Activated T-cell treated with anti-CD3 and anti-CD28 coated beads, Interleukin-2, amount 50 U/mL, for 4 hours (primary cell): Measurements from ENCODE around the gene CHRNB4. TPM values are rescaled to one million over a fixed set of nuclear protein-coding genes. Genes with fewer than 3 reads are reported as not detected.

Experiments used
- ATAC-seq, 2 donors: fragments of 200-7000 bp; cut with Tn5 transposase; one replicate each; pipeline ENCODE4 v1.10.0; 2021
- DNase-seq: peaks from one replicate; pipeline ENCODE4 v3.0.0-alpha.2; 2020
- H3K27me3 Mint-ChIP-seq: one replicate; pipeline ENCODE4 v1.8.0; 2021; ENCODE audit warnings: low read depth, mixed read lengths
- H3K36me3 Mint-ChIP-seq: one replicate; pipeline ENCODE4 v1.8.0; 2022; ENCODE audit warnings: mixed read lengths; ENCODE audit not compliant: insufficient read depth
- H3K4me1 Mint-ChIP-seq: one replicate; pipeline ENCODE4 v1.8.0; 2021; ENCODE audit warnings: low read depth, mixed read lengths
- H3K4me3 Mint-ChIP-seq: one replicate; pipeline ENCODE4 v1.8.0; 2021; ENCODE audit warnings: mild to moderate bottlenecking, moderate library complexity, mixed read lengths
- H3K9me3 Mint-ChIP-seq: one replicate; pipeline ENCODE4 v1.8.0; 2021; ENCODE audit warnings: mixed read lengths
- total RNA-seq, 3 donors: library from RNA; stranded (reverse); gene quantifications; one replicate each; pipeline ENCODE4 v1.2.1, GENCODE V29; 2021

Gene CHRNB4
- total RNA-seq, 3 donors from 2014 or later = not detected

DNA sequence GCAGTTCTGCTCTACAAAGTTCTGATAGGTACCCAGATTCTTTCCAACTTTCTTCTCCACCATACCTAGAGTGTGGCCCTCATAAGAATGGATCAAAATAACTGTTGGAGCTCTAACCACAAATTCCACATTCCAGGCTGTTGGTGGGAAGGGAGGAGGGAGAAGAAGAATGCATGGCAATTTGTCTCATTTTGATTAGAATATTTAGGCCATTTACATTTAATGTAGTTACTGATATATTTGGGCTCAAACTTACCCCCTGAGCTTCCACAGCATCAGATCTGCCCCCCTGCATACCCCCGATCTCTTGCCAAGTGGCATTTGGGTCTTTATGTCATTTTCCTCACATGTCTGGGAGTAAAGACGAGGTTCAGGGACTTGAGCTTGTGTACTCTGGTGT is 7.7 kb downstream of the CHRNB4 start:
- Mint-ChIP-seq H3K4me3 (no peak overlapping the region), H3K9me3 (peaks cover 9% of the 10 kb centered on the region), H3K4me1 (no peaks in the 10 kb centered on the region), H3K27me3 (peaks cover 16% of the 10 kb centered on the region), H3K36me3 (no peaks in the 10 kb centered on the region)
- DNase-seq (no peak), ATAC-seq (no peak)

DNA sequence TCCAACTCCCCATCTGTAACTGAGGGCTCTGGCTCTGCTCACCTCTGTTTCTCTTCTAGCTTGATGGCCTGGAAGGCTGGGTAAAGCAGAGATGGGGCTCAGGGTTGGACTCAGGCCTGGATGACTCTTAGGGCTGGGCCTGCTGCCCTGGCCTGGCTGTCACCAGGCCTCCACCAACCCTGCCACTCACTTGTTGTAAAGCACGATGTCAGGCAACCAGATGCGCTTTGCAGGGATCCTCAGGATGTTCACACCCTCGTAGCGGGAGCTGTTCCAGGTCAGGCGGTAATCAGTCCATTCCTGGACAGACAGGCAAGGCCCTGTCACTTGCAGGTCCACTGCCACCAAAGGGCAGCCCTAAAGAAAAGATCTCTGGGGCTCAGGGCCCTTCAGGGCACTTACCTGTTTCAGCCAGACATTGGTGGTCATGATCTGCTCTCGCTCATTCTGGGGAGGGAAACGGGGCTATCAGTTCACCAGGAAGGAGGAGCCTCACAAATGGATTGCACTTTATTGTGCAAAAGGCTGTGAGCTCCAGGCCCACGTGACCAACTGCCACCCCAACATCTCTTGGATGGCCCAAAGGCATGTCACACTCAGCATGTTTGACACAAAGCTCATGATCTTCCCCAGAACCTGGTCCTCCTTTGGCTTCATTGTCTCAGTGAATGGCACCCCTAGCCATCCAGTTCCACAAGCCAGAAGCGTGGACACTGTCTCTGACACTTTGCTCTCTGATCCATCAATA is 9.9 kb downstream of the CHRNB4 start:
- H3K27me3 Mint-ChIP-seq = peaks cover 21% of the 10 kb centered on the region
- peaks cover 9% of the 10 kb centered on the region for H3K9me3 Mint-ChIP-seq
- H3K4me1 Mint-ChIP-seq = no peaks in the 10 kb centered on the region
- H3K4me3 Mint-ChIP-seq = no peak overlapping the region
- H3K36me3 Mint-ChIP-seq = no peaks in the 10 kb centered on the region
- DNase-seq = no peak
- ATAC-seq = no peak

- Mint-ChIP-seq H3K4me1 (no peaks in the 10 kb centered on the region), H3K9me3 (peaks cover 9% of the 10 kb centered on the region), H3K27me3 (peaks cover 21% of the 10 kb centered on the region), H3K4me3 (no peak overlapping the region), H3K36me3 (no peaks in the 10 kb centered on the region)
- DNase-seq = no peak
- ATAC-seq = no peak
Observed at GRCh38 chr15:78629716-78630065, 11.3 kb downstream of the CHRNB4 start.

GRCh38 chr15:78629031-78629715 is 11.8 kb downstream of the CHRNB4 start:
- ATAC-seq = no peak
- Mint-ChIP-seq H3K9me3 (peaks cover 9% of the 10 kb centered on the region), H3K36me3 (no peaks in the 10 kb centered on the region), H3K4me1 (no peaks in the 10 kb centered on the region), H3K4me3 (no peak overlapping the region), H3K27me3 (peaks cover 25% of the 10 kb centered on the region)
- DNase-seq = no peak

DNA sequence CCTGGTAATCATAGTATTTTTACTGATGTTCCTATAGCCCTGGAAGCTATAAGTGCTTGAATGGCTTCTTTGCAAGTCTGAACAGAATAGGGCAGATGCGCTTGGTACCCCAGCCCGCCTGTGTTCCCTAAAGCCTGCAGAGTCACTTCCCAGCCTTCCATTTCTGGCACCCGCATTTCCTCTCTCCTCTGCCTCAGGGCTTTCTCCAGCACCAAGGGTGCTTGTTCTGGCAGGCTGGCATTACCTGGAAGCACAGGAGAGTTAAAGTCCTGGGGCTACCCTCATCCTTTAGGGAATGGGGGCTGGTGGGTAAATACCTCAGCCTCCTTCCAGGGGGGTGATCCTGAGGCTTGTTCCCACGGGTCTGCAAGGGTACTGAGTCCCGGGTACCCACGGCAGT is 12.8 kb downstream of the CHRNB4 start:
- DNase-seq = no peak
- no peaks in the 10 kb centered on the region for H3K36me3 Mint-ChIP-seq
- peaks cover 5% of the 10 kb centered on the region for H3K9me3 Mint-ChIP-seq
- H3K27me3 Mint-ChIP-seq = peaks cover 28% of the 10 kb centered on the region
- no peak for ATAC-seq
- H3K4me3 Mint-ChIP-seq = no peak overlapping the region
- no peaks in the 10 kb centered on the region for H3K4me1 Mint-ChIP-seq

GRCh38 chr15:78627348-78627747 is 13.7 kb downstream of the CHRNB4 start:
- H3K4me3 Mint-ChIP-seq = no peak overlapping the region
- DNase-seq = no peak
- no peaks in the 10 kb centered on the region for H3K4me1 Mint-ChIP-seq
- no peaks in the 10 kb centered on the region for H3K36me3 Mint-ChIP-seq
- no peaks in the 10 kb centered on the region for H3K9me3 Mint-ChIP-seq
- ATAC-seq = no peak
- peaks cover 29% of the 10 kb centered on the region for H3K27me3 Mint-ChIP-seq

DNA sequence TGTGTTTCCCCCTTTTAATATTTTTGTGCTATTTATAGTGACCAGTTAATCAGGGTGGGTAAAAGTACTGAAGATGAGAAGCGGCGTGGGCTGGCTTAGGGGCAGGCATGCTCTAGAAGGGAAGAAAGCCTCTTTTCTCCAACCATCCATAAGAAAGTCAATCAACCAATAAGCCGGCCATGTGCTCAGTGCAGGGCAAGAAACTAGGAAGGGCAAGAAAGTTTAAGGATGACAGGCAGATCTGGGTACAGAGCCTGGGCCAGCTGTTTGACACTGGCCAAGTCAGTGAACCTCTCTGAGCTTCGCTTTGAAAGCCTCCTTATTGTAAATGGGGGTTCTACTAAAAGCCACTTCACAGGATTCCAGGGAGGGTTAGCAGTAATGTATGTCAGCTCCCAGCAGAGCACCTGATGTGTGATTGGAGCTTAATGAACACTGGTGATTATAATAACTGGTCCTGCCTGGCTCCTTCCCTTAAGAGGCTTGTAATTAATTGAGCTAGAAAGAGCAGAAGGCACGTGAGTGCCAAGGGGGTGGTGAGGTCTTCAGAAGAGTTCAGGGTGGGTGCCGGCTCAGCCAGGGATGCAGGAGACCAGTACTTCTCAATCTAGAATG is 14.5 kb downstream of the CHRNB4 start:
- no peak for ATAC-seq
- DNase-seq = no peak
- Mint-ChIP-seq H3K9me3 (no peaks in the 10 kb centered on the region), H3K4me1 (peaks cover 2% of the 10 kb centered on the region), H3K4me3 (no peak overlapping the region), H3K27me3 (peaks cover 32% of the 10 kb centered on the region), H3K36me3 (no peaks in the 10 kb centered on the region)

GRCh38 chr15:78625606-78626280 is 15.3 kb downstream of the CHRNB4 start:
- no peak for ATAC-seq
- peaks cover 35% of the 10 kb centered on the region for H3K27me3 Mint-ChIP-seq

DNA sequence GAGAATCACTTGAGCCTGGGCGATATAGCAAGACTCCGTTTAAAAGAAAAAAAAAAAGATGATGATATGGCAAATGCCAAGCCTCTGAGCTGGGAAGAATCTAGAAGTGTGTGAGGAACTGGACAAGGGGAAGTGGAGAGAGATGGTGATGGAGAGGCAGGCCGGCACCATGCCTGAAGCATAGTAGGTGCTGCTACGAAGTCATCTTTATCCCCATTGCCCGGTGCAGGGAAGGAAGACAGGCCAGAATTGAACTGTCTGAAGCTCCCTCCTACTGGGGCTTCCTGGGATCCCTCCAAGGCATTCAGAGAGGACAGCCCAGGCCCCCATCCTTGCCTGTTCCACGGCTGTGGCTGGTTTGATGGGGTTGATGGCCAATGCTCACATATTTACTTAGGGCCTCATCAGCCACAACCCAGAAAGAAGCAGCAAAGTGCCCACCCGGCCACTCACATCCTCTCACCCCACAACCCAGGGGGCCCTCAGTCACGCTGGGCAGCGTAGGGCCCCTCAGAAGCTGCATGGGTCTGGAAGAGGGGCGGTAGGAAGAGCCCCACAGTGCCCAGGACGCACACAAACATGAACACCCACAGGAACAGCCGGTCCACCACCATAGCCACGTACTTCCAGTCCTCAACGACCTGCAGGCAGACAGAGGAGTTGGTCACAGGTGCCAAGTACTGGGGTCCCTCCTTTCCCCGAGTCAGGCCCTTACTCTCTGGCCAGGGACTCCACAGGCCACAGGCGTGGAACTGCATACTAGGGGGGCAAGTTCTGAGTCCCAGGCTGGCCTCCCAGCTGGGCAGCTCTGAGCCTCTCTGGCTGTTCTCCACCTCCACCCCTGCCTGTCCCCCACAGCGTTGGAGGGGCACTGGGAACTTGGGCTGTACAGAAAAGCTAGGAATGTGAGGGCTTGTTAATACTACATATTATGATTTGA is 16.1 kb downstream of the CHRNB4 start:
- Mint-ChIP-seq H3K36me3 (no peaks in the 10 kb centered on the region), H3K27me3 (peaks cover 37% of the 10 kb centered on the region), H3K4me1 (peaks cover 2% of the 10 kb centered on the region), H3K9me3 (no peaks in the 10 kb centered on the region), H3K4me3 (no peak overlapping the region)
- DNase-seq = no peak
- no peak for ATAC-seq

More at GRCh38 chr15:78625606-78626280, 15.3 kb downstream of the CHRNB4 start:
- no peak for DNase-seq
- Mint-ChIP-seq H3K4me3 (no peak overlapping the region), H3K36me3 (no peaks in the 10 kb centered on the region), H3K9me3 (no peaks in the 10 kb centered on the region), H3K4me1 (peaks cover 2% of the 10 kb centered on the region)

DNA sequence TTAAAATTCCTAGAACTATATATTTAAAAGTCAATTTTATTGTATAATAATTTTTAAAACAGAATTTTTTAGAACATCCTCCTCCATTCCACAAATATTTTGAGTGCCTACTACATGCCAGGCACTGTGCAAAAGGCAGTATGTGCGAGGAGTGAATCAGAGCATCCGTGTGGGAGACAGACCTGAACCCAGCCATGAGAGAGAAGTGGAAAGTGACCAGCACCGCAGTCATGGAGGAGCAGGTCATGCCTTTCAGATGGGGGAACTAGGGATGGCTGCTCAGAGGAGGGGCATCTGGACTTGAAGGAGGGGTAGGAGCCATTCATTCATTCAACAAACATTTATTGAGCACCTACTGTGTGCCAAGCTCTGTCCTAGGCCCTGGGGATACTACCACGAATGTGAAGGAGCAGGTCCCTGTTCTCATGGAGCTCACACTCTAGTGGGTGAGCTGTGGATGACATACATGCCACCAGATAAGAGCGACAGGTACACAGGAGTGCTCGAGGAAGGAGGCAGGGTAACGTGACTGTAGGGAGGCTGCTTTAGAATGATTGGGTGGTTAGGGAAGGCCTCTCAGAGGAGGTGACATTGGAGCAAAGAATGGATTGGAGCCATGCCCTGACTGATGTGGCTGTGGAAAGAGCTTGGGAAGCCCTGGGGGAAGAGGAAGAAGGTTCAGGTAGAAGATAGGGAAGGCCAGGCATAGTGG is 17.1 kb downstream of the CHRNB4 start:
- Mint-ChIP-seq H3K9me3 (no peaks in the 10 kb centered on the region), H3K36me3 (no peaks in the 10 kb centered on the region), H3K27me3 (peaks cover 47% of the 10 kb centered on the region), H3K4me1 (peaks cover 5% of the 10 kb centered on the region), H3K4me3 (no peak overlapping the region)
- ATAC-seq = no peak
- no peak for DNase-seq

GRCh38 chr15:78621810-78622402 is 19.1 kb downstream of the CHRNB4 start:
- Mint-ChIP-seq H3K4me3 (no peak overlapping the region), H3K4me1 (peaks cover 10% of the 10 kb centered on the region), H3K36me3 (no peaks in the 10 kb centered on the region), H3K9me3 (no peaks in the 10 kb centered on the region), H3K27me3 (peaks cover 52% of the 10 kb centered on the region)
- no peak for ATAC-seq
- DNase-seq = no peak

- Mint-ChIP-seq H3K4me1 (peaks cover 10% of the 10 kb centered on the region), H3K9me3 (no peaks in the 10 kb centered on the region), H3K36me3 (no peaks in the 10 kb centered on the region), H3K4me3 (no peak within 1 kb of the TSS), H3K27me3 (peaks cover 46% of the 10 kb centered on the region)
- ATAC-seq = peak; percentile 20 to 24
- DNase-seq = no peak
Observed at GRCh38 chr15:78620527-78621421, 20.2 kb downstream of the CHRNB4 start, which contains the start of gene CHRNA3. TSS of gene CHRNA3 (minus strand) at chr15:78620996. CDS start at chr15:78620794, 202 bp downstream.
